Heart right ventricle (tissue), 16 donors: ENCODE data around the gene SDHAF1. TPM values are rescaled to one million over a fixed set of nuclear protein-coding genes. Genes with fewer than 3 reads are reported as not detected.

Source experiments
- ATAC-seq, 8 donors: fragments of 200-7000 bp; cut with Tn5 transposase; one replicate each; pipeline ENCODE4 v1.9.1; 2020; ENCODE audit warnings: mild to moderate bottlenecking in 8 of 8, moderate library complexity in 8 of 8, moderate number of reproducible peaks in 1 of 8
- DNase-seq, 2 donors: peaks; one replicate each; pipeline ENCODE4 v3.0.0-alpha.2; 2020
- H3K27ac ChIP-seq, 10 donors: fragments of 200-600 bp; sonication (generic) in 2 of 10; one replicate each; pipeline versions ENCODE4 v1.5.0 to v1.8.0; 2020 to 2022; ENCODE audit warnings: mild to moderate bottlenecking in 3 of 10
- H3K27me3 ChIP-seq, 7 donors: fragments of 200-600 bp; one replicate each; pipeline ENCODE4 v1.8.0; 2021 to 2022; ENCODE audit warnings: mild to moderate bottlenecking in 2 of 7
- H3K36me3 ChIP-seq, 9 donors: fragments of 200-600 bp; sonication (generic) in 1 of 9; one replicate each; pipeline versions ENCODE4 v1.5.0 to v1.8.0; 2020 to 2022; ENCODE audit warnings: mild to moderate bottlenecking in 2 of 9
- H3K4me1 ChIP-seq, 9 donors: fragments of 200-600 bp; sonication (generic) in 1 of 9; one replicate each; pipeline versions ENCODE4 v1.5.0 to v1.8.0; 2020 to 2022; ENCODE audit warnings: mild to moderate bottlenecking in 4 of 9
- H3K4me3 ChIP-seq, 10 donors: fragments of 200-600 bp; sonication (generic) in 2 of 10; one replicate each; pipeline versions ENCODE4 v1.5.0 to v1.8.0; 2020 to 2022; ENCODE audit warnings: mild to moderate bottlenecking in 7 of 10, moderate library complexity in 2 of 10
- H3K9me3 ChIP-seq, 11 donors: fragments of 200-600 bp in 10 of 11; sonication (generic) in 2 of 11; one replicate each; pipeline versions ENCODE4 v1.5.0 to v1.8.0; 2013 to 2022; ENCODE audit warnings: mild to moderate bottlenecking in 2 of 11, control low read depth in 1 of 11, moderate library complexity in 1 of 11
- CTCF ChIP-seq, 9 donors: fragments of 200-600 bp; sonication (generic) in 2 of 9; IDR thresholded peaks; one replicate each; pipeline versions ENCODE4 v1.5.0 to v1.8.0; 2021 to 2022; ENCODE audit warnings: antibody characterized with exemption in 9 of 9, mild to moderate bottlenecking in 5 of 9, moderate library complexity in 1 of 9
- WGBS, 2 donors: extraction: QIAGEN DNeasy Blood & Tissue Kit; methylation state at CpG; one replicate each; pipeline ENCODE4 v1.1.7; 2013; ENCODE audit warnings: inconsistent platforms in 1 of 2; 5-methylcytosine and 5-hydroxymethylcytosine counted together
- intact Hi-C, 10 donors: fragments of 100-400 bp; cut with DNase I; formaldehyde crosslinking; loops; one replicate each; pipeline versions ENCODE4 v1.11.1 to v1.14.2; 2022
- polyA plus RNA-seq, 2 donors: library from polyadenylated mRNA; stranded (reverse); fragments of 200-250 nt; gene quantifications; one replicate each; pipeline ENCODE4 v1.2.3, GENCODE V29; 2013
- total RNA-seq, 10 donors: library from RNA; stranded (reverse); fragmentation: NEBNext Ultra II Directional in 3 of 10; extraction: Animal tissue kit (Norgen Biotek cat#: 25700) in 3 of 10; gene quantifications; one replicate each; pipeline versions ENCODE4 v1.2.1 to v1.2.4, GENCODE V29; 2021 to 2023
- donor health status: Arrhythmogenic right ventricular cardiomyopathy.
- donor health status: ischemic (EF 13 %, LVEDD 7.1; RV severe dilation, severe dysfunction).
- donor health status: healthy with polysubstance abuse.
- donor health status: DM: no; HTN: yes; CAD: no.
- donor health status: DM: no; HTN: no; CAD: no.
- donor health status: ischemic (EF 25% LVEDD 6.9; RV normal size, moderate dysfunction).
- donor health status: ischemic (EF 25% LVEDD 5.7; RV mildly dilated, moderate dysfunction).
- donor health status: healthy.
- donor health status: DM: yes; HTN: yes; CAD: no.
- donor health status: Ischemic cardiomyopathy.
- donor health status: ischemic (EF 35%, LVEDD 5.7; RV mildly dilated, moderate dysfunction).
- donor health status: nonischemic (EF 11% LVEDD 7.7; RV severe dilation, severe dysfunction).
- donor health status: DM: yes; HTN: yes; CAD: no.
- donor health status: PGD.
- donor health status: ischemic (EF 29% LVEDD 5.4; RV normal size, mild dysfunction).
- donor health status: nonischemic (EF 23%, LVEDD 6.1; RV moderate dilation, normal function).

SDHAF1 gene
- total and polyA plus RNA-seq, 12 donors: 7.3 to 26.6 (median 10.2) TPM

GRCh38 chr19:35993923-35994598 is 927 bp upstream of the SDHAF1 start:
- peak; percentile 25 to 38 for DNase-seq
- peaks cover 9 to 34% (median 26%) of the 10 kb centered on the region in 9 donors for H3K4me1 ChIP-seq

GRCh38 chr19:35996777-35997176 is 1.8 kb downstream of the SDHAF1 start:
- Histone ChIP-seq H3K4me3 (peak overlapping the region in 2 of 10 donors; percentile 75 to 99), H3K27ac (no peak overlapping the region), H3K9me3 (no peaks in the 10 kb centered on the region), H3K4me1 (peaks cover 10 to 45% (median 26%) of the 10 kb centered on the region in 9 donors), H3K27me3 (no peaks in the 10 kb centered on the region), H3K36me3 (peaks cover 0 to 42% (median 0%) of the 10 kb centered on the region in 9 donors)
- 93% methylated on average over 8 of the region's 8 CpGs for WGBS, 2 donors
- DNase-seq: no peak
- intact Hi-C loops: loop anchor here in 2 of 10 donors (5.0 to 10.0 kb wide), 2 partner anchors 56 to 118 kb away; partner anchors contain the start of genes OVOL3 (in 1 of the 2), POLR2I (in 1 of the 2), TBCB (in 1 of the 2) and THAP8 (in 1 of the 2)
- no peak for TF ChIP-seq CTCF (IDR thresholded peaks at IDR 0.05)
- ATAC-seq: no peak

More at GRCh38 chr19:35993923-35994598, 927 bp upstream of the SDHAF1 start:
- peak in 6 of 8 donors; percentile 8 to 42 (median 16) for ATAC-seq
- peak in 3 of 9 donors; percentile 29 to 33 (median 32) for TF ChIP-seq CTCF (IDR thresholded peaks at IDR 0.05)
- 33 to 35% methylated on average over 49 of the region's 49 CpGs for WGBS, 2 donors
- no peaks in the 10 kb centered on the region for H3K9me3 ChIP-seq
- peaks cover 0 to 23% (median 0%) of the 10 kb centered on the region in 9 donors for H3K36me3 ChIP-seq
- intact Hi-C loops: loop anchor here in 1 of 10 donors (10.0 kb wide), 1 partner anchor 121 kb away; the partner anchor contains the start of genes OVOL3, POLR2I and TBCB
- H3K4me3 ChIP-seq: peak overlapping the region; percentile 75 to 99 (median 88)
- no peaks in the 10 kb centered on the region for H3K27me3 ChIP-seq
- peak overlapping the region in 9 of 10 donors; percentile 78 to 95 (median 88) for H3K27ac ChIP-seq

- Histone ChIP-seq H3K4me3 (no peak overlapping the region), H3K27ac (no peak overlapping the region), H3K4me1 (peaks cover 3 to 24% (median 8%) of the 10 kb centered on the region in 9 donors), H3K27me3 (no peaks in the 10 kb centered on the region), H3K9me3 (no peaks in the 10 kb centered on the region), H3K36me3 (peaks cover 0 to 59% (median 0%) of the 10 kb centered on the region in 9 donors)
- intact Hi-C loops: no loop called here
- no peak for DNase-seq
- 96 to 97% methylated on average over 3 of the region's 3 CpGs for WGBS, 2 donors
- no peak for TF ChIP-seq CTCF (IDR thresholded peaks at IDR 0.05)
- no peak for ATAC-seq
Observed at GRCh38 chr19:36001605-36002004, 6.6 kb downstream of the SDHAF1 start.

- ATAC-seq (no peak), DNase-seq (no peak)
- H3K4me1 ChIP-seq: peaks cover 0 to 16% (median 6%) of the 10 kb centered on the region in 9 donors
- TF ChIP-seq CTCF (IDR thresholded peaks at IDR 0.05): no peak
- no peaks in the 10 kb centered on the region for H3K27me3 ChIP-seq
- H3K4me3 ChIP-seq: no peak overlapping the region
- peaks cover 0 to 43% (median 0%) of the 10 kb centered on the region in 9 donors for H3K36me3 ChIP-seq
- intact Hi-C loops: no loop called here
- H3K9me3 ChIP-seq: no peaks in the 10 kb centered on the region
- 84 to 90% methylated on average over 4 of the region's 4 CpGs for WGBS, 2 donors
- H3K27ac ChIP-seq: no peak overlapping the region
Observed at GRCh38 chr19:36003284-36003683, 8.3 kb downstream of the SDHAF1 start.
